HCT116 (cell line): ENCODE data around the gene TTLL11. TPM values are rescaled to one million over a fixed set of nuclear protein-coding genes. Genes with fewer than 3 reads are reported as not detected.

ENCODE experiments used
- ATAC-seq: fragments of 200-7000 bp; cut with Tn5 transposase; 2 replicates; pipeline ENCODE4 v1.9.1; 2020; ENCODE audit warnings: mild to moderate bottlenecking, moderate library complexity
- BruUV-seq: library from RNA; stranded (reverse); fragments of 400-500 nt; replicated peaks from 2 replicates; lab custom pipeline; 2021; lab: Mats Ljungman, UMichigan
- CTCF ChIA-PET: fragments of 300-600 bp; sonication (Branson Sonifier 250); formaldehyde crosslinking; loops from one replicate; lab custom pipeline; 2021; ENCODE audit warnings: antibody characterized with exemption; lab: Charles Lee
- POLR2A ChIA-PET: fragments of 300-600, 350-600 bp; sonication (Branson Sonifier 250); formaldehyde crosslinking; loops from one replicate; lab custom pipeline; 2021; ENCODE audit warnings: antibody characterized with exemption; lab: Charles Lee
- RAD21 ChIA-PET, 2 experiments: fragments of 300-600 bp; sonication (Branson Sonifier 250); formaldehyde crosslinking; loops; one replicate each; lab custom pipeline; 2023; ENCODE audit warnings: low total read pairs in 2 of 2; ENCODE audit not compliant: uncharacterized antibody in 2 of 2, unreplicated experiment in 2 of 2, low non-redundant PET in 1 of 2; lab: Charles Lee
- DNase-seq: peaks from one replicate; pipeline ENCODE4 v3.0.0-alpha.2; 2010; ENCODE audit warnings: low read depth, low spot score
- H2AFZ ChIP-seq: fragments of 200-600 bp; shearing (Covaris generic), sonication (generic); 2 replicates; pipeline ENCODE4 v1.6.1; 2017; ENCODE audit warnings: low read depth, mixed run types, mixed read lengths, antibody characterized with exemption, low read length; ENCODE audit not compliant: poor library complexity, severe bottlenecking
- H3K27ac ChIP-seq: 2 replicates; pipeline ENCODE4 v1.5.1; 2012; ENCODE audit warnings: low read depth, low read length
- H3K27me3 ChIP-seq: fragments of 200-600 bp; sonication (generic); 2 replicates; pipeline ENCODE4 v1.6.1; 2016; ENCODE audit warnings: mixed run types, low read length, mixed read lengths; ENCODE audit not compliant: insufficient read depth
- H3K36me3 ChIP-seq, 2 experiments: fragments of 200-500 bp in 1 of 2; fragments of 200-600 bp in 1 of 2; sonication (Bioruptor generic) in 1 of 2; sonication (generic) in 1 of 2; 2 replicates each; pipeline versions ENCODE4 v1.5.1 to v1.6.1; 2014 to 2016; ENCODE audit warnings: low read length in 2 of 2, inconsistent platforms in 1 of 2, mixed read lengths in 1 of 2, mixed run types in 1 of 2; ENCODE audit not compliant: insufficient read depth in 2 of 2, control insufficient read depth in 1 of 2
- H3K4me1 ChIP-seq, 2 experiments: fragments of 200-600 bp in 1 of 2; sonication (generic) in 1 of 2; 2 replicates each; pipeline versions ENCODE4 v1.5.1 to v1.6.1; 2012 to 2017; ENCODE audit warnings: low read length in 2 of 2, inconsistent platforms in 1 of 2, mild to moderate bottlenecking in 1 of 2, mixed read lengths in 1 of 2, mixed run types in 1 of 2, moderate library complexity in 1 of 2; ENCODE audit not compliant: insufficient read depth in 2 of 2, control insufficient read depth in 1 of 2
- H3K4me2 ChIP-seq: fragments of 200-600 bp; sonication (generic); 2 replicates; pipeline ENCODE4 v1.6.1; 2017; ENCODE audit warnings: mixed run types, low read length, mixed read lengths
- H3K4me3 ChIP-seq, 2 experiments: fragments of 200-600 bp in 1 of 2; sonication (generic) in 1 of 2; replicated peaks in 1 of 2; 2 replicates each; pipeline ENCODE4 v1.5.1; 2011 to 2016; ENCODE audit warnings: low read length in 2 of 2, control low read depth in 1 of 2, low read depth in 1 of 2, mild to moderate bottlenecking in 1 of 2, mixed read lengths in 1 of 2, mixed run types in 1 of 2
- H3K79me2 ChIP-seq: fragments of 200-600 bp; sonication (generic); 2 replicates; pipeline ENCODE4 v1.6.1; 2017; ENCODE audit warnings: mild to moderate bottlenecking, mixed run types, low read length, moderate library complexity, mixed read lengths; ENCODE audit not compliant: insufficient read depth
- H3K9ac ChIP-seq: fragments of 200-600 bp; sonication (generic); 2 replicates; pipeline ENCODE4 v1.6.1; 2016; ENCODE audit warnings: low read length, mixed read lengths
- H3K9me2 ChIP-seq: fragments of 200-600 bp; sonication (generic), shearing (Covaris generic); 2 replicates; pipeline ENCODE4 v1.6.1; 2017; ENCODE audit warnings: mixed run types, mild to moderate bottlenecking, moderate library complexity; ENCODE audit not compliant: insufficient read depth
- H3K9me3 ChIP-seq, 2 experiments: fragments of 200-500 bp in 1 of 2; fragments of 200-600 bp in 1 of 2; sonication (Bioruptor generic) in 1 of 2; sonication (generic) in 1 of 2; 2 replicates each; pipeline ENCODE4 v1.6.1; 2014 to 2017; ENCODE audit warnings: low read length in 2 of 2, mixed read lengths in 2 of 2, inconsistent platforms in 1 of 2, low read depth in 1 of 2, mild to moderate bottlenecking in 1 of 2, mixed run types in 1 of 2, moderate library complexity in 1 of 2; ENCODE audit not compliant: control insufficient read depth in 1 of 2, insufficient read depth in 1 of 2
- H4K20me1 ChIP-seq: fragments of 200-600 bp; sonication (generic), shearing (Covaris generic); 2 replicates; pipeline ENCODE4 v1.6.1; 2017; ENCODE audit warnings: mixed run types, mild to moderate bottlenecking, moderate library complexity; ENCODE audit not compliant: insufficient read depth
- CBX3 ChIP-seq: IDR thresholded peaks from 2 replicates; pipeline ENCODE4 v1.6.1; 2012; ENCODE audit warnings: low read depth
- CEBPB ChIP-seq: IDR thresholded peaks from 2 replicates; pipeline ENCODE4 v1.6.1; 2012; ENCODE audit warnings: low read depth
- EGR1 ChIP-seq: IDR thresholded peaks from 2 replicates; pipeline ENCODE4 v1.6.1; 2012; ENCODE audit warnings: low read depth
- EZH2phosphoT487 ChIP-seq: fragments of 200-600 bp; IDR thresholded peaks from 2 replicates; pipeline ENCODE4 v1.6.1; 2018; ENCODE audit warnings: antibody characterized with exemption, borderline replicate concordance
- FOSL1 ChIP-seq: IDR thresholded peaks from 2 replicates; pipeline ENCODE4 v1.6.1; 2012; ENCODE audit warnings: low read depth
- POLR2A ChIP-seq: IDR thresholded peaks from 2 replicates; pipeline ENCODE4 v1.7.0; 2011; ENCODE audit warnings: borderline replicate concordance; ENCODE audit not compliant: insufficient read depth, insufficient read length; ENCODE audit errors: extremely low read depth
- POLR2AphosphoS5 ChIP-seq: IDR thresholded peaks from 2 replicates; pipeline ENCODE4 v1.6.1; 2011; ENCODE audit warnings: mild to moderate bottlenecking, low read depth, low read length, moderate library complexity
- RAD21 ChIP-seq: IDR thresholded peaks from 2 replicates; pipeline ENCODE4 v1.6.1; 2012; ENCODE audit warnings: low read depth, mild to moderate bottlenecking
- SIN3A ChIP-seq: IDR thresholded peaks from 2 replicates; pipeline ENCODE4 v1.6.1; 2012; ENCODE audit warnings: low read depth
- SP1 ChIP-seq: IDR thresholded peaks from 2 replicates; pipeline ENCODE4 v1.6.1; 2012; ENCODE audit warnings: low read depth
- ZFX ChIP-seq: fragments of 450-650 bp; IDR thresholded peaks from 2 replicates; pipeline ENCODE4 v1.6.1; 2017
- intact Hi-C: fragments of 100-400 bp; cut with micrococcal nuclease; formaldehyde crosslinking; loops from 2 replicates; pipeline ENCODE4 v1.10.0; 2022
- total RNA-seq: library from RNA; stranded (reverse); gene quantifications from one replicate; pipeline ENCODE4 v1.2.1, GENCODE V29; 2021; ENCODE audit not compliant: unreplicated experiment
- TF ChIP-seq, protein P1 (sequence below): IDR thresholded peaks from 2 replicates; pipeline ENCODE4 v1.6.1; 2012; ENCODE audit warnings: low read depth
- TF ChIP-seq, protein P2 (sequence below): IDR thresholded peaks from 2 replicates; pipeline ENCODE4 v1.6.1; 2012
- TF ChIP-seq, protein P3 (sequence below), 3 experiments: fragments of 200-600 bp in 1 of 3; sonication (generic) in 1 of 3; IDR thresholded peaks in 2 of 3; conservative IDR thresholded peaks in 1 of 3; 2 replicates each; pipeline ENCODE4 v1.5.1; 2012 to 2017; ENCODE audit warnings: low read depth in 2 of 3, low read length in 2 of 3, antibody characterized with exemption in 1 of 3, borderline replicate concordance in 1 of 3, control low read depth in 1 of 3, mild to moderate bottlenecking in 1 of 3, mixed read lengths in 1 of 3, mixed run types in 1 of 3, moderate library complexity in 1 of 3; ENCODE audit not compliant: insufficient read depth in 1 of 3

Gene TTLL11
- total RNA-seq, 1 experiment from 2014 or later, result 2.2 TPM

DNA sequence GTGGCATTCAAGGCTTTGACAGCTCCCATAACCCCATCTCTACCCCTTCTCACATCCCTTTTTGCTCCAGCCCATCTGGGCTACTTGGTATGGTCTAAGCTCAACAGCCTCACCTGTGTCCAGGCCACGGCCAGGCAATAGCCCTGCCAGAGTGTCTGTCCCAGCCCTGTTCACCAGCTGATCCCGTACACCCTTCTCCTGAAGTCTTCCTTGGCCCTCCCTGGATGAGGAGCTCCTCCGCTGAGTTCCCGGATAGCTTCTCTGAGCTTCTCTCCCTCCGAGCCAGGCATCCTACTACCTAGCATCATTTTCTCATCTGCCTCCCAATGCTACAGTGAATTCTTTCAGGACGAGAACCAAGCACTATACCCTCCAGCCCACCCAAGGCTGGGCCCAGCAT, 233.5 kb downstream of the TTLL11 start:
- Histone ChIP-seq H3K9me2 (no peaks in the 10 kb centered on the region), H3K36me3 (no peaks in the 10 kb centered on the region), H3K27ac (no peak overlapping the region), H3K4me1 (no peaks in the 10 kb centered on the region), H4K20me1 (no peaks in the 10 kb centered on the region), H3K4me3 (no peak overlapping the region), H3K79me2 (no peaks in the 10 kb centered on the region), H3K9ac (no peak overlapping the region), H3K4me2 (no peak overlapping the region), H3K9me3 (no peaks in the 10 kb centered on the region), H2AFZ (no peak overlapping the region), H3K27me3 (peaks cover 3% of the 10 kb centered on the region; the same call in 1 of the 2 replicates)
- CTCF ChIA-PET, result interaction anchor here (2.2 kb wide), 1 partner anchor 313 kb away, joined by 9 read pairs; no protein-coding TSS in a partner anchor
- no TSS peak for BruUV-seq
- no peak for DNase-seq
- POLR2A ChIA-PET, result no interaction called here
- TF ChIP-seq SP1 (no peak), FOSL1 (no peak), POLR2A (no peak), SIN3A (no peak), EZH2phosphoT487 (no peak), EGR1 (no peak), CBX3 (no peak), ZFX (no peak), RAD21 (no peak), POLR2AphosphoS5 (no peak), CEBPB (no peak)
- TF ChIP-seq, protein P1, sequence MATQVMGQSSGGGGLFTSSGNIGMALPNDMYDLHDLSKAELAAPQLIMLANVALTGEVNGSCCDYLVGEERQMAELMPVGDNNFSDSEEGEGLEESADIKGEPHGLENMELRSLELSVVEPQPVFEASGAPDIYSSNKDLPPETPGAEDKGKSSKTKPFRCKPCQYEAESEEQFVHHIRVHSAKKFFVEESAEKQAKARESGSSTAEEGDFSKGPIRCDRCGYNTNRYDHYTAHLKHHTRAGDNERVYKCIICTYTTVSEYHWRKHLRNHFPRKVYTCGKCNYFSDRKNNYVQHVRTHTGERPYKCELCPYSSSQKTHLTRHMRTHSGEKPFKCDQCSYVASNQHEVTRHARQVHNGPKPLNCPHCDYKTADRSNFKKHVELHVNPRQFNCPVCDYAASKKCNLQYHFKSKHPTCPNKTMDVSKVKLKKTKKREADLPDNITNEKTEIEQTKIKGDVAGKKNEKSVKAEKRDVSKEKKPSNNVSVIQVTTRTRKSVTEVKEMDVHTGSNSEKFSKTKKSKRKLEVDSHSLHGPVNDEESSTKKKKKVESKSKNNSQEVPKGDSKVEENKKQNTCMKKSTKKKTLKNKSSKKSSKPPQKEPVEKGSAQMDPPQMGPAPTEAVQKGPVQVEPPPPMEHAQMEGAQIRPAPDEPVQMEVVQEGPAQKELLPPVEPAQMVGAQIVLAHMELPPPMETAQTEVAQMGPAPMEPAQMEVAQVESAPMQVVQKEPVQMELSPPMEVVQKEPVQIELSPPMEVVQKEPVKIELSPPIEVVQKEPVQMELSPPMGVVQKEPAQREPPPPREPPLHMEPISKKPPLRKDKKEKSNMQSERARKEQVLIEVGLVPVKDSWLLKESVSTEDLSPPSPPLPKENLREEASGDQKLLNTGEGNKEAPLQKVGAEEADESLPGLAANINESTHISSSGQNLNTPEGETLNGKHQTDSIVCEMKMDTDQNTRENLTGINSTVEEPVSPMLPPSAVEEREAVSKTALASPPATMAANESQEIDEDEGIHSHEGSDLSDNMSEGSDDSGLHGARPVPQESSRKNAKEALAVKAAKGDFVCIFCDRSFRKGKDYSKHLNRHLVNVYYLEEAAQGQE, result no peak
- TF ChIP-seq, protein P2, sequence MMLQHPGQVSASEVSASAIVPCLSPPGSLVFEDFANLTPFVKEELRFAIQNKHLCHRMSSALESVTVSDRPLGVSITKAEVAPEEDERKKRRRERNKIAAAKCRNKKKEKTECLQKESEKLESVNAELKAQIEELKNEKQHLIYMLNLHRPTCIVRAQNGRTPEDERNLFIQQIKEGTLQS, result no peak
- TF ChIP-seq, protein P3, sequence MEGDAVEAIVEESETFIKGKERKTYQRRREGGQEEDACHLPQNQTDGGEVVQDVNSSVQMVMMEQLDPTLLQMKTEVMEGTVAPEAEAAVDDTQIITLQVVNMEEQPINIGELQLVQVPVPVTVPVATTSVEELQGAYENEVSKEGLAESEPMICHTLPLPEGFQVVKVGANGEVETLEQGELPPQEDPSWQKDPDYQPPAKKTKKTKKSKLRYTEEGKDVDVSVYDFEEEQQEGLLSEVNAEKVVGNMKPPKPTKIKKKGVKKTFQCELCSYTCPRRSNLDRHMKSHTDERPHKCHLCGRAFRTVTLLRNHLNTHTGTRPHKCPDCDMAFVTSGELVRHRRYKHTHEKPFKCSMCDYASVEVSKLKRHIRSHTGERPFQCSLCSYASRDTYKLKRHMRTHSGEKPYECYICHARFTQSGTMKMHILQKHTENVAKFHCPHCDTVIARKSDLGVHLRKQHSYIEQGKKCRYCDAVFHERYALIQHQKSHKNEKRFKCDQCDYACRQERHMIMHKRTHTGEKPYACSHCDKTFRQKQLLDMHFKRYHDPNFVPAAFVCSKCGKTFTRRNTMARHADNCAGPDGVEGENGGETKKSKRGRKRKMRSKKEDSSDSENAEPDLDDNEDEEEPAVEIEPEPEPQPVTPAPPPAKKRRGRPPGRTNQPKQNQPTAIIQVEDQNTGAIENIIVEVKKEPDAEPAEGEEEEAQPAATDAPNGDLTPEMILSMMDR (IDR thresholded peaks at IDR 0.05 in 2 of 3, conservative IDR thresholded peaks at IDR 0.05 in 1 of 3; ENCODE audit: borderline replicate concordance in 1 of 3, insufficient read depth in 1 of 3, low read depth in 2 of 3, low read length in 2 of 3), result no peak
- RAD21 ChIA-PET, result no interaction called here
- no peak for ATAC-seq
- intact Hi-C loops, result loop anchor here (5.0 kb wide), 2 partner anchors 122 to 162 kb away; no protein-coding TSS in a partner anchor
